ENCODE data around the gene TMEM141.
A peak's percentile ranks its signal among the peaks of the same experiment; 100 is the strongest.
"Not testable (repeated sequence)": the region's sequence is repeated elsewhere in the genome, so short reads cannot be mapped to it uniquely, and the experiment has no call there.

The TMEM141 gene

GRCh38 chr9:136755302-136756133 lies 35.6 kb upstream of the TMEM141 start:
- not testable (repeated sequence) for DNase-seq

- no peak for DNase-seq
Measured at GRCh38 chr9:136756134-136756438, 35.1 kb upstream of the TMEM141 start.

GRCh38 chr9:136756836-136757235 lies 34.3 kb upstream of the TMEM141 start:
- no peak for DNase-seq

GRCh38 chr9:136757328-136757727 lies 33.8 kb upstream of the TMEM141 start:
- DNase-seq = no peak

- DNase-seq = no peak
Measured at GRCh38 chr9:136757751-136758140, 33.4 kb upstream of the TMEM141 start.

GRCh38 chr9:136759001-136759400 lies 32.1 kb upstream of the TMEM141 start:
- DNase-seq = no peak

- DNase-seq = no peak
Measured at GRCh38 chr9:136759436-136760325, 31.5 kb upstream of the TMEM141 start.

- DNase-seq = no peak
Measured at GRCh38 chr9:136760424-136760823, 30.7 kb upstream of the TMEM141 start.

- peak; percentile 43 for DNase-seq
Measured at GRCh38 chr9:136760834-136761544, 30.2 kb upstream of the TMEM141 start.

GRCh38 chr9:136761545-136761981 lies 29.6 kb upstream of the TMEM141 start:
- no peak for DNase-seq

- no peak for DNase-seq
Measured at GRCh38 chr9:136762221-136762691, 28.9 kb upstream of the TMEM141 start.

GRCh38 chr9:136762915-136763648 lies 28.1 kb upstream of the TMEM141 start:
- peak; percentile 17 for DNase-seq

- DNase-seq = no peak
Measured at GRCh38 chr9:136763649-136764035, 27.5 kb upstream of the TMEM141 start.

GRCh38 chr9:136764301-136764891 lies 26.7 kb upstream of the TMEM141 start, which contains the start of gene LCN15:
Gene LCN15, minus strand, starts transcription at chr9:136764518. Its CDS starts 30 bp downstream, at chr9:136764488.
- no peak for DNase-seq

GRCh38 chr9:136765041-136765440 lies 26.1 kb upstream of the TMEM141 start:
- no peak for DNase-seq

- DNase-seq = not testable (repeated sequence)
Measured at GRCh38 chr9:136765745-136766409, 25.3 kb upstream of the TMEM141 start.

- DNase-seq = not testable (repeated sequence)
Measured at GRCh38 chr9:136766410-136767120, 24.6 kb upstream of the TMEM141 start.

- DNase-seq = no peak
Measured at GRCh38 chr9:136769710-136770191, 21.4 kb upstream of the TMEM141 start.

GRCh38 chr9:136771907-136772415 lies 19.2 kb upstream of the TMEM141 start:
- DNase-seq = no peak

- no peak for DNase-seq
Measured at GRCh38 chr9:136773386-136774044, 17.6 kb upstream of the TMEM141 start.
